ENCODE data around the gene CBY3.
A peak's percentile ranks its signal among the peaks of the same experiment; 100 is the strongest.
"Not testable (repeated sequence)": the region's sequence is repeated elsewhere in the genome, so short reads cannot be mapped to it uniquely, and the experiment has no call there.

The CBY3 gene

GRCh38 chr5:179716286-179716685 is 35.5 kb upstream of the CBY3 start:
- no peak for DNase-seq (ENCODE audit: low read depth)
- no peak for TF ChIP-seq CTCF (IDR thresholded peaks at IDR 0.05; ENCODE audit: control insufficient read depth, extremely low read depth, insufficient read depth)
- H3K4me3 ChIP-seq (ENCODE audit: low read depth, low read length): no peak overlapping the region

DNA sequence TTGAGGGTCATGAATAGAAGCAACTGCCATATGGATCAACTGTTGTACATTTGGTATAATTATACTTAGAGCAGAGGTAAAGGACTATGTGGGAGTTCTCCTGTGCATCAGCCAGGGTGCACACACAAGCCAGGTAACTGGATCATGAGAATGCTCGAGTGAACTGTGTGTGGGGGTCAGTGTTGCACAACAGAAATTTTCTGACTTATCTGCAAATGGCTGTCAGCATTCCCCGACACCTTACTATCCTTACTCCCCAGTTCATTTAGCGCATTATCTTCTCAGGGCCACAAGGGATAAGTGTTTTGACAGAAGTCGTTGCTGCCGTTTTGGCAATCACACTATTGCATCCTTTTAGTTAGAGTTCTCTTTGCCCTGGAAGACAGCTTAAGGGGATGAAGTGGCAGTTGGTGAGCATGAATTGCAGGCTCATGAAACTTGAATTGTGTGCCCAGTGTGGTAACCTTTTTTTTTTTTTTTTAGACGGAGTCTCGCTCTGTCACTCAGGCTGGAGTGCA is 19.6 kb upstream of the CBY3 start:
- no peak for TF ChIP-seq CTCF (IDR thresholded peaks at IDR 0.05; ENCODE audit: control insufficient read depth, extremely low read depth, insufficient read depth)
- peak overlapping the region; percentile 97 for H3K4me3 ChIP-seq (ENCODE audit: low read depth, low read length)
- DNase-seq (ENCODE audit: low read depth): no peak

- H3K4me3 ChIP-seq (ENCODE audit: low read depth, low read length): peak overlapping the region; percentile 97
- no peak for TF ChIP-seq CTCF (IDR thresholded peaks at IDR 0.05; ENCODE audit: control insufficient read depth, extremely low read depth, insufficient read depth)
- DNase-seq (ENCODE audit: low read depth): no peak
Observed at GRCh38 chr5:179699616-179700237, 18.9 kb upstream of the CBY3 start.

- H3K4me3 ChIP-seq (ENCODE audit: low read depth, low read length): peak within 1 kb of the TSS; percentile 97
- DNase-seq (ENCODE audit: low read depth): no peak
- no peak for TF ChIP-seq CTCF (IDR thresholded peaks at IDR 0.05; ENCODE audit: control insufficient read depth, extremely low read depth, insufficient read depth)
Observed at GRCh38 chr5:179698935-179699615, 18.2 kb upstream of the CBY3 start, which contains the start of gene CANX. Gene CANX (plus strand): TSS chr5:179698967. CDS start chr5:179705682, 6,715 bp downstream.

DNA sequence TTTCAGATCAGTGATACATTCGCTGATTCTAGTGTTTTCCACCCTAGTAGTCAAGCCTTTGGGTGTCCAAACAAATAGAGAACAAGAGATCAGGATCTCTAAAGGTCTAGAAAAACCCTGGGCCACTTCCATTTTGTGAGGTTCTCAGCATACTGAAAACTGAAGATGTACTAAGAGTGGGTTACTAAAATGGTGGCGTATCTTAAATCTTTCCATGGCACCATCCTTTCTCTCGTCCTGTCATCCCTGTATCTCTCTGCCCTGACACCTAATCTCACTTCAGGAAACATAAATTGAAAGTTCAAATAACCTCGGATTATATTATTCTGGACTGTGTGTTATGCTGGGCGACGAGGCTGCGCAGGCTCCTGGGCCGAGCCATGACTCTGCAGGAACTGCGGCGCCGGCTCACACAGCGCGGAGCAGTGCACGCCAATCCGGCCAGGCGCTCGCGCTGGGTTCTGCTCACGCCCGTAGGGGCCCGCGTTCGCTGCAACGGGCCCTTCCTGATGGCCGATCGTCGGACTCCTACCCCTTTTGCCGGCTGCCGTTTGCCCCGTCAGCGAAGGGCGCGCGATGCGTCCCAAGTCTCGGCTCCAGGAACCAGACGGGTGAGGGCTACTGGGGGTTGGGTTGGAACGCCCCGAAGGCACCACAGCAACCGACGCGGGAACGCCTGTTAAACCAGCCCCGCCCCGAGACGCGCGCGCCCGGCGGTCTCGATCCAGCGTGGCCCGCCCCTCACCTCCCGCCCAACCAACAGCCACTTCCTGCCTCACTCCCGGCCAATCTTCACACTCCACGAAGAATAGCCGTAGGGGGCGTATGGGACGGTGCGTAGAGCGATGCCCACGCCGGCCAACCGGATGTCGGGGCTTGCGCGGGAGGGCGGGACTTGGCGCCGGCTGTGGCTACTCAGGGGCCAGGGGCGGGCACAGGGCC is 17.4 kb upstream of the CBY3 start:
- peak; percentile 98 for DNase-seq (ENCODE audit: low read depth)
- peak overlapping the region; percentile 97 for H3K4me3 ChIP-seq (ENCODE audit: low read depth, low read length)
- TF ChIP-seq CTCF (IDR thresholded peaks at IDR 0.05; ENCODE audit: control insufficient read depth, extremely low read depth, insufficient read depth): no peak

- peak overlapping the region; percentile 97 for H3K4me3 ChIP-seq (ENCODE audit: low read depth, low read length)
- DNase-seq (ENCODE audit: low read depth): not testable (repeated sequence)
Observed at GRCh38 chr5:179697543-179697942, 16.7 kb upstream of the CBY3 start.

- TF ChIP-seq CTCF (IDR thresholded peaks at IDR 0.05; ENCODE audit: control insufficient read depth, extremely low read depth, insufficient read depth): no peak
- no peak for DNase-seq (ENCODE audit: low read depth)
- no peak overlapping the region for H3K4me3 ChIP-seq (ENCODE audit: low read depth, low read length)
Observed at GRCh38 chr5:179697108-179697507, 16.3 kb upstream of the CBY3 start.
